Eye (tissue), 1 donor: Measurements from ENCODE around the gene KBTBD12.

Experiments used
- DNase-seq: peaks from one replicate; pipeline ENCODE4 v3.0.0-alpha.2; 2015

The KBTBD12 gene

GRCh38 chr3:128036119-128036518 lies 121.1 kb downstream of the KBTBD12 start:
- DNase-seq: no peak
